Keratinocyte (primary cell): ENCODE data around the gene ZFYVE28.

Experiments
- CTCF ChIP-seq, 3 experiments: IDR thresholded peaks in 1 of 3; conservative IDR thresholded peaks in 1 of 3; optimal IDR thresholded peaks in 1 of 3; 2 replicates in 2 of 3; 3 replicates in 1 of 3; pipeline versions ENCODE3 to v1.5.1; 2011; ENCODE audit warnings: low read length in 3 of 3, mild to moderate bottlenecking in 3 of 3, moderate library complexity in 2 of 3, control low read depth in 1 of 3, inconsistent platforms in 1 of 3; ENCODE audit not compliant: insufficient read depth in 2 of 3; ENCODE audit errors: extremely low read depth in 1 of 3
- EZH2 ChIP-seq: IDR thresholded peaks from one replicate; pipeline ENCODE4 v1.6.1; 2012; ENCODE audit warnings: inconsistent platforms, mild to moderate bottlenecking, low read length, moderate library complexity

GRCh38 chr4:2245787-2246275 is 172.6 kb downstream of the ZFYVE28 start:
- TF ChIP-seq CTCF (optimal IDR thresholded peaks at IDR 0.05 in 1 of 3, IDR thresholded peaks at IDR 0.05 in 1 of 3, conservative IDR thresholded peaks at IDR 0.05 in 1 of 3; ENCODE audit: extremely low read depth in 1 of 3, insufficient read depth in 2 of 3, low read length in 3 of 3) = no peak
- no peak for TF ChIP-seq EZH2
